SK-N-SH (cell line): ENCODE measurements around the gene ZMYND8.

Experiments used
- EP300 ChIP-seq, 2 experiments: IDR thresholded peaks; 2 replicates each; pipeline versions ENCODE4 v1.4.0 to v1.6.1; 2012; ENCODE audit warnings: borderline replicate concordance in 1 of 2, low read depth in 1 of 2, low read length in 1 of 2
- EZH2phosphoT487 ChIP-seq: fragments of 200-600 bp; sonication (generic); IDR thresholded peaks from 2 replicates; pipeline ENCODE4 v1.6.1; 2017; ENCODE audit warnings: low read depth, mixed run types, mild to moderate bottlenecking, antibody characterized with exemption, moderate library complexity, borderline replicate concordance
- FOXM1 ChIP-seq: IDR thresholded peaks from 2 replicates; pipeline ENCODE4 v1.4.0; 2012; ENCODE audit warnings: low read depth, mild to moderate bottlenecking
- GABPA ChIP-seq: IDR thresholded peaks from 2 replicates; pipeline ENCODE4 v1.4.0; 2012; ENCODE audit warnings: low read depth, mild to moderate bottlenecking
- MEF2A ChIP-seq: IDR thresholded peaks from 2 replicates; pipeline ENCODE4 v1.4.0; 2012; ENCODE audit warnings: low read depth, borderline replicate concordance
- MXI1 ChIP-seq: IDR thresholded peaks from 2 replicates; pipeline ENCODE4 v1.6.1; 2012; ENCODE audit warnings: mild to moderate bottlenecking, low read depth, low read length, improper control_type of control experiment
- POLR2AphosphoS5 ChIP-seq: IDR thresholded peaks from 2 replicates; pipeline ENCODE4 v1.6.1; 2012; ENCODE audit warnings: low read depth, low read length
- RAD21 ChIP-seq: IDR thresholded peaks from 2 replicates; pipeline ENCODE4 v1.6.1; 2012; ENCODE audit warnings: mild to moderate bottlenecking, low read length
- RCOR1 ChIP-seq: fragments of 150-350 bp; IDR thresholded peaks from 2 replicates; pipeline ENCODE4 v1.6.1; 2017; ENCODE audit warnings: antibody characterized with exemption, low read length
- SMC3 ChIP-seq: IDR thresholded peaks from 2 replicates; pipeline ENCODE4 v1.6.1; 2012; ENCODE audit warnings: low read depth, low read length, improper control_type of control experiment
- YY1 ChIP-seq: IDR thresholded peaks from 2 replicates; pipeline ENCODE4 v1.4.0; 2012; ENCODE audit warnings: low read depth, mild to moderate bottlenecking
- TF ChIP-seq, protein P1 (sequence below): fragments of 200-600 bp; sonication (generic); IDR thresholded peaks from 2 replicates; pipeline ENCODE4 v1.6.1; 2017; ENCODE audit warnings: antibody characterized with exemption, mild to moderate bottlenecking, moderate library complexity
- TF ChIP-seq, protein P2 (sequence below): IDR thresholded peaks from 2 replicates; pipeline ENCODE4 v1.4.0; 2012; ENCODE audit warnings: low read depth
- TF ChIP-seq, protein P3 (sequence below): fragments of 150-350 bp; IDR thresholded peaks from 2 replicates; pipeline ENCODE4 v1.6.1; 2017; ENCODE audit warnings: antibody characterized with exemption, low read length, low read depth, borderline replicate concordance

DNA sequence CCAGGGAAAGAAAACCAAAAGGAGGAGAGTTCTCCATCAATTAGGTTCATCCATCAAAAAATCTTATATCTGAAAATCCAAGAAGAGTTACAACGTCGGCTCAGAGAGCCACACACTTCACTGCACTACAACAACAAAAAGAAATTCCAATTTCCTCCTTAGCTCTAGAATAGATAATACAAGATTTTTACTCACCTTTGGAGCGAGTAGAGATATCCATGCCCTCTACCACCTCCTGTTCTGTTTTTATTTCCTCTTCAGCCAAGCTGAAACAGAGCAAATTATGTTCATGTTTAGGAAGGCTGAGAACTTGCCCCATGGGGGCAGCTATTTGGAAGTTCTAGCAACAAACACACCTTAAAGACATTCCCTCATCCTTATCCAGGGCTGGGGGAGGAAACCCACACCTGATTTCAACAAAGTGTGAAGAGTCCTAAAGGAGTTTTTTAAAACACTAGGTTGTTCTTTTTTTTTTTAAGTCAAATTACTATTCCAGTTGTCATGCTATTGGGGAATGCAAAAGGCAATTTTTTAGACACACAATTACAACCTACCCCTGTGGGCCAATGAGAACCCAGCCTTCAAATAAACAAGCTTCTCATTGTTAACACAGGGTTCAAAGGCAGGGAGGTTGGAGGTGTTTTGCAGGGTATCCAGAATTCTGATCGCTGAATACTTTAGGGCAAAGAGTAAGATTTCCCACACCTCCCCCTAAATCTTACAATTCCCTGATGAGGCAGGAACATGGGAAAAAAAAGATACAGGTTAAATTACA lies 8.7 kb downstream of the ZMYND8 start:
- TF ChIP-seq, protein P1, sequence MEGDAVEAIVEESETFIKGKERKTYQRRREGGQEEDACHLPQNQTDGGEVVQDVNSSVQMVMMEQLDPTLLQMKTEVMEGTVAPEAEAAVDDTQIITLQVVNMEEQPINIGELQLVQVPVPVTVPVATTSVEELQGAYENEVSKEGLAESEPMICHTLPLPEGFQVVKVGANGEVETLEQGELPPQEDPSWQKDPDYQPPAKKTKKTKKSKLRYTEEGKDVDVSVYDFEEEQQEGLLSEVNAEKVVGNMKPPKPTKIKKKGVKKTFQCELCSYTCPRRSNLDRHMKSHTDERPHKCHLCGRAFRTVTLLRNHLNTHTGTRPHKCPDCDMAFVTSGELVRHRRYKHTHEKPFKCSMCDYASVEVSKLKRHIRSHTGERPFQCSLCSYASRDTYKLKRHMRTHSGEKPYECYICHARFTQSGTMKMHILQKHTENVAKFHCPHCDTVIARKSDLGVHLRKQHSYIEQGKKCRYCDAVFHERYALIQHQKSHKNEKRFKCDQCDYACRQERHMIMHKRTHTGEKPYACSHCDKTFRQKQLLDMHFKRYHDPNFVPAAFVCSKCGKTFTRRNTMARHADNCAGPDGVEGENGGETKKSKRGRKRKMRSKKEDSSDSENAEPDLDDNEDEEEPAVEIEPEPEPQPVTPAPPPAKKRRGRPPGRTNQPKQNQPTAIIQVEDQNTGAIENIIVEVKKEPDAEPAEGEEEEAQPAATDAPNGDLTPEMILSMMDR, result no peak
- no peak for TF ChIP-seq MEF2A
- TF ChIP-seq, protein P2, sequence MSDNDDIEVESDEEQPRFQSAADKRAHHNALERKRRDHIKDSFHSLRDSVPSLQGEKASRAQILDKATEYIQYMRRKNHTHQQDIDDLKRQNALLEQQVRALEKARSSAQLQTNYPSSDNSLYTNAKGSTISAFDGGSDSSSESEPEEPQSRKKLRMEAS, result no peak
- TF ChIP-seq EZH2phosphoT487, result no peak
- no peak for TF ChIP-seq RAD21
- TF ChIP-seq GABPA, result no peak
- TF ChIP-seq YY1, result no peak
- TF ChIP-seq FOXM1, result no peak
- TF ChIP-seq EP300 (IDR thresholded peaks at IDR 0.05; ENCODE audit: borderline replicate concordance in 1 of 2, low read depth in 1 of 2, low read length in 1 of 2), result no peak
- TF ChIP-seq RCOR1, result no peak
- no peak for TF ChIP-seq POLR2AphosphoS5
- TF ChIP-seq, protein P3, sequence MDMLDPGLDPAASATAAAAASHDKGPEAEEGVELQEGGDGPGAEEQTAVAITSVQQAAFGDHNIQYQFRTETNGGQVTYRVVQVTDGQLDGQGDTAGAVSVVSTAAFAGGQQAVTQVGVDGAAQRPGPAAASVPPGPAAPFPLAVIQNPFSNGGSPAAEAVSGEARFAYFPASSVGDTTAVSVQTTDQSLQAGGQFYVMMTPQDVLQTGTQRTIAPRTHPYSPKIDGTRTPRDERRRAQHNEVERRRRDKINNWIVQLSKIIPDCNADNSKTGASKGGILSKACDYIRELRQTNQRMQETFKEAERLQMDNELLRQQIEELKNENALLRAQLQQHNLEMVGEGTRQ, result no peak
- TF ChIP-seq SMC3, result no peak
- TF ChIP-seq MXI1, result no peak
